ENCODE measurements around the gene CROCC2. TPM values are rescaled to one million over a fixed set of nuclear protein-coding genes. Genes with fewer than 3 reads are reported as not detected.

Gene CROCC2
- total and polyA plus RNA-seq, 2 of the 13 experiments (the other 11 are each of a cell fraction or from before 2014, with no cell fraction given) = not detected

DNA sequence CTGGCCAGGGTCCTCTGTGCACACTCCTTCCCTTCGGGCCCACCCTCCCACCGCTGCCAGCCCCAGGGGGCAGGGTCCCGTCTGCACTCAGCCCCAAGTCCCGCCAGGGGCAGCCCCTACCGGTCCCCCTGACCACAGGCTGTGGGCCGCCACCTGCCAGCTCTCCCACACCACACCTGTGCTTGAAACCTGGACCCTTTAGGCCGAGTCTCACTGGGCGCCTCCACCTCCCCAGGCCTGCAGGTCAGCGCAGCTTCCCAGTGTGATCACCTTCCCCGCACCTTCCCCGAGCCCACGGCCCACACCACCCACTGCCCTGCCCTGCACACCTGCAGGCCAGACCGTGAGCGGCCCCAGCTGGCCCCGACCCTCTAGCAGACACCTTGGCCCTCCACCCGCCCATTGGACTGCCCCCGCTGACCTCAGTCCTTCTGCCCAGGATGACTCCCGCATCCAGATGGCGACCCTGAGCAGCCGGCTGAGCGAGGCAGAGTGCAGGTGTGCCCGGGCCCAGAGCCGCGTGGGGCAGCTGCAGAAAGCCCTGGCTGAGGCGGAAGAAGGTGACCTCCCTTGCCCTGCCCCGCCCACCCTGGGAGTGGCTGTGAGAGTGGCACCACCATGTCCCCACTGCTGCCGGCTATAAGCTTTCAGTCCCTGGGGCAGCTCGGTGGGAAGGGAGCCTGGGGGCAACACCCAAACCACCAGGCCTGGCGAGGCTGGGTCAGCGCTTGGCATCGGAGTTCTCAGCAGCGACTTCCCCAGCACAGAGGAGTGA lies 61.0 kb downstream of the CROCC2 start (continued):
- TF ChIP-seq ZMYM4 (CRISPR knock-in tag; IDR thresholded peaks at IDR 0.05) (no peak), MEIS2 (CRISPR knock-in tag; IDR thresholded peaks at IDR 0.05) (no peak), ISL2 (CRISPR knock-in tag; IDR thresholded peaks at IDR 0.05) (no peak), ZNF879 (CRISPR knock-in tag; IDR thresholded peaks at IDR 0.05) (no peak)
- TF ChIP-seq, protein P1, sequence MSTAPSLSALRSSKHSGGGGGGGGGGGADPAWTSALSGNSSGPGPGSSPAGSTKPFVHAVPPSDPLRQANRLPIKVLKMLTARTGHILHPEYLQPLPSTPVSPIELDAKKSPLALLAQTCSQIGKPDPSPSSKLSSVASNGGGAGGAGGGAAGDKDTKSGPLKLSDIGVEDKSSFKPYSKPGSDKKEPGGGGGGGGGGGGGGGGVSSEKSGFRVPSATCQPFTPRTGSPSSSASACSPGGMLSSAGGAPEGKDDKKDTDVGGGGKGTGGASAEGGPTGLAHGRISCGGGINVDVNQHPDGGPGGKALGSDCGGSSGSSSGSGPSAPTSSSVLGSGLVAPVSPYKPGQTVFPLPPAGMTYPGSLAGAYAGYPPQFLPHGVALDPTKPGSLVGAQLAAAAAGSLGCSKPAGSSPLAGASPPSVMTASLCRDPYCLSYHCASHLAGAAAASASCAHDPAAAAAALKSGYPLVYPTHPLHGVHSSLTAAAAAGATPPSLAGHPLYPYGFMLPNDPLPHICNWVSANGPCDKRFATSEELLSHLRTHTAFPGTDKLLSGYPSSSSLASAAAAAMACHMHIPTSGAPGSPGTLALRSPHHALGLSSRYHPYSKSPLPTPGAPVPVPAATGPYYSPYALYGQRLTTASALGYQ (CRISPR knock-in tag; IDR thresholded peaks at IDR 0.05) = no peak
- TF ChIP-seq, protein P2, sequence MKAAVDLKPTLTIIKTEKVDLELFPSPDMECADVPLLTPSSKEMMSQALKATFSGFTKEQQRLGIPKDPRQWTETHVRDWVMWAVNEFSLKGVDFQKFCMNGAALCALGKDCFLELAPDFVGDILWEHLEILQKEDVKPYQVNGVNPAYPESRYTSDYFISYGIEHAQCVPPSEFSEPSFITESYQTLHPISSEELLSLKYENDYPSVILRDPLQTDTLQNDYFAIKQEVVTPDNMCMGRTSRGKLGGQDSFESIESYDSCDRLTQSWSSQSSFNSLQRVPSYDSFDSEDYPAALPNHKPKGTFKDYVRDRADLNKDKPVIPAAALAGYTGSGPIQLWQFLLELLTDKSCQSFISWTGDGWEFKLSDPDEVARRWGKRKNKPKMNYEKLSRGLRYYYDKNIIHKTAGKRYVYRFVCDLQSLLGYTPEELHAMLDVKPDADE (CRISPR knock-in tag; IDR thresholded peaks at IDR 0.05) = no peak
- TF ChIP-seq, protein P3, sequence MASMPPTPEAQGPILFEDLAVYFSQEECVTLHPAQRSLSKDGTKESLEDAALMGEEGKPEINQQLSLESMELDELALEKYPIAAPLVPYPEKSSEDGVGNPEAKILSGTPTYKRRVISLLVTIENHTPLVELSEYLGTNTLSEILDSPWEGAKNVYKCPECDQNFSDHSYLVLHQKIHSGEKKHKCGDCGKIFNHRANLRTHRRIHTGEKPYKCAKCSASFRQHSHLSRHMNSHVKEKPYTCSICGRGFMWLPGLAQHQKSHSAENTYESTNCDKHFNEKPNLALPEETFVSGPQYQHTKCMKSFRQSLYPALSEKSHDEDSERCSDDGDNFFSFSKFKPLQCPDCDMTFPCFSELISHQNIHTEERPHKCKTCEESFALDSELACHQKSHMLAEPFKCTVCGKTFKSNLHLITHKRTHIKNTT (CRISPR knock-in tag; IDR thresholded peaks at IDR 0.05) = no peak
- TF ChIP-seq, protein P4, sequence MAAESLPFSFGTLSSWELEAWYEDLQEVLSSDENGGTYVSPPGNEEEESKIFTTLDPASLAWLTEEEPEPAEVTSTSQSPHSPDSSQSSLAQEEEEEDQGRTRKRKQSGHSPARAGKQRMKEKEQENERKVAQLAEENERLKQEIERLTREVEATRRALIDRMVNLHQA (CRISPR knock-in tag; IDR thresholded peaks at IDR 0.05) = no peak

Data from HepG2 (cell line).